ENCODE data around the gene EAF2.

- TF ChIP-seq CTCF (IDR thresholded peaks at IDR 0.05): no peak
- no peak for TF ChIP-seq POLR2A (IDR thresholded peaks at IDR 0.05)
These were observed 35.7 kb downstream of the EAF2 start for GRCh38 chr3:121870717-121871116.

Measured in adrenal gland (tissue), 5 donors.